GM19395 (cell line): Measurements from ENCODE around the gene KIAA1671.
"Not testable (repeated sequence)": the region's sequence is repeated elsewhere in the genome, so short reads cannot be mapped to it uniquely, and the experiment has no call there.

Experiments used
- ATAC-seq: cut with Tn5 transposase; IDR thresholded peaks from one replicate; pipeline ENCODE4 v1.9.1; 2021; ENCODE audit warnings: mild to moderate bottlenecking, moderate library complexity; ENCODE audit not compliant: unreplicated experiment

The KIAA1671 gene

DNA sequence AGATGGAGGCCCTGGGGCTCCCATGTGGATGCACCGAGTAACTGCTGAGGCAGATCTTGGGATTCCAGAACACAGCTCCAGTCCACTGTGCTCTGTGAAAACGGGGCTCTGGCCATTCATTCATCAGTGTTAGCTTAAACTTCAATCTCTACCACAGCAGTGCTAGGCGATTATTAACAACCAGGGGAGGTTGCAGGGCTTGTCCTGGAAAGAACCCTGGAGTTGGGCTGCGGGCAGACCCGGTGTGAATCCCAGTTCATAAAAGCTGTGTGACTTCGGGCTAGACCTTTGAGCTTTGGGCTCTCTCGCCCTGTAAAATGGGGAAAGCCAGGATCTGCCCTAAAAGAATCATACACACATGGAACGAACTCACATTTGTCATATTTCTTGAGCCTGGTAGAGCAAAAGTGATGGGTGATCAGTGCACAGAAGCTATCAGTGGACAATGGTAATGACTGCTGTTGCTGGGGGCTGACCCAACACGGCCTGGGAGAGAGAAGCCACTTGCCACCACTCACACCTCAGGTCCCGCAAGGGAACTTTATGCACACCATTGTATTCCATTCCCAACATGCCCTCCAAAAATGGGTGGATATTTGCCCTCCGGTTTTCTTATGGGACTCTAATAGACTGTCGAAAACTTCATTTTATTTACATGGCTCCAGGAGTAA, 231.6 kb downstream of the KIAA1671 start:
- no peak for ATAC-seq

DNA sequence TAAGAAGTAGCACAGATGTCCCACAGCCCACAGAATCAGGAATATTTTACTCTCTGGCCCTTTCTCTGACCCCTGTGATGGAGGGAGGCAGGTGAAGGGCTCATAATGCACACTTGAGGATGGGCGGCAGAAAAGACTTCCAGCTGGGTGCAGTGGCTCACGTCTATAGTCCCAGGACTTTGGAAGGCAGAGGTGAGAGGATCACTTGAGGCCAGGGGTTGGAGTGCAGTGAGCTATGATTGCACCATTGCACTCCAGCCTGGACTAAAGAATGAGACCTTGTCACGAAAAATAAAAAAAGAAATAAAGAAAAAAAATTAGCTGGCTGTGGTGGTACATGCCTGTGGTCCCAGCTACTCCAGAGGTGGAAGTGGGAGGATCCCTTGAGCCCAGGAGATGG, 233.6 kb downstream of the KIAA1671 start:
- ATAC-seq: no peak

DNA sequence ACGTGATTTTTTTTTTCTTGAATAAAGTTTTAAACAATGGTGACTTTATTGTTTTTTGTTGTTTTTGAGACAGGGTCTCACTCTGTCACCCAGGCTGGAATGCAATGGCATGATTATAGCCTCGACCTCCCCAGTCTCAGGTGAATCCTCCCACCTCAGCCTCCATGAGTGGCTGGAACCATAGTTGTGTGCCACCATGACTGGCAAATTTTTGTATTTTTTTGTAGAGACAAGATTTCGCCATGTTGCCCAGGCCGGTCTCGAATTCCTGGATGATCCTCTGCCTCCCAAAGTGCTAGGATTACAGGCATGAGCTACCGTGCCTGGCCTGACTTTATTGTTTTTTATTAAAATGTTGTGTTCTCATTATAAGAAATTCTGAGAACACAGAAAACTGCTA, 235.0 kb downstream of the KIAA1671 start:
- ATAC-seq: no peak

DNA sequence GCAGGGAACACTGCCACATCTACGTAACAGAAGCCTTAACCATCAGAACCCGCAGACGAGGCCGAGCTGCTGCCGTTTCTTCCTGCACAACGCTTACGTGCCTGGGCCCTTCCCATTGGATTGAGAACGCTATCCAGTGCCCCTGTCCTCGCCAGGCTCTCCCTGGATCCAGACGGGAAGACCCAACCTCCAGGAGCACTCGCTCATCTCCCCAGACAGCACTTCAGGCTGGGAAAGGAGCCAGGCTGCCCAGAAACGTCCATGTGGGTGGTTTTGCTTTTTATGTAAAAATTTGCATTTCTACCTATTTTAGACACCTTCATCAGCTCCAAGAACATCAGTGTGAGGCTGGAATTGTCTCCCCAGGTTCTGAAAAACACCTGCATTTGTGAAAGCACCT, 239.9 kb downstream of the KIAA1671 start:
- no peak for ATAC-seq

DNA sequence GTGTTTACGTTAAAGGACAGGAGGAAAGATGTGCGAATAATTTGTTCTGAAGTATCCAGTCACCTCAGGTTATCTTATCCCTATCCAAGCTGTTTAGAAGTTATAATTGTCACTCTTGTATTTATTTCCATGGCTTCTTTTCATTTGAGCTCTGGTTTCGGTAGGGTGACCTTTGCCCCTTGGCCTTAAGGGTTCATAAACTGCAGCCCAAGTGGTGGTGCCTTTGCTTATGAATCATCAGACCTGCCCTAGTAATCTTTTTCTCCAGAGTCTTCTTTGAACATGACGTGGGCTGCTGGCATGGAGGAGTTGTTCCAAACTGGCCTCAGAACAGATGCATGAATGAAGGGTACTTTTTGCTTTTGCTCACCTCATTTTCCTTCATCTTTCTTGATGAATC, 240.6 kb downstream of the KIAA1671 start:
- ATAC-seq: no peak

DNA sequence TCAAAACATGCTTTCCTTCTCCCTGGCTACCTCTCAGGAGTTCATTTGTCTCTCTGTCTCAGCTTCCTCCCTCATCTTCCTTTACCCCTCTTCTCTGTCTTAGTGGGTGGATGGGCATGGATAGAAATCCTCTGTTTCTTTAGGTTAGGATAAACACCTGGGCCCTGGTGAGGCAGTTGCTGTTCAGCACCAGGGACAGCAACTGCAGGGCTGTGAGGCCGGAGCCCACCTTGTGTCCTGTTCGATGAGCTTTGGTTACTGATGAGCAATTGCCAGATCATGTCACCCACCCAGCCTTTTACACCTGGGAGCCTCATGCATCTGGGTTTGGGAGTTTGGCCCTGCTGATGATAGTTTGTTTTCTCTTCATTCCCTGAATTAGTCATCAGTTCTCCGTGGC, 241.0 kb downstream of the KIAA1671 start:
- no peak for ATAC-seq

DNA sequence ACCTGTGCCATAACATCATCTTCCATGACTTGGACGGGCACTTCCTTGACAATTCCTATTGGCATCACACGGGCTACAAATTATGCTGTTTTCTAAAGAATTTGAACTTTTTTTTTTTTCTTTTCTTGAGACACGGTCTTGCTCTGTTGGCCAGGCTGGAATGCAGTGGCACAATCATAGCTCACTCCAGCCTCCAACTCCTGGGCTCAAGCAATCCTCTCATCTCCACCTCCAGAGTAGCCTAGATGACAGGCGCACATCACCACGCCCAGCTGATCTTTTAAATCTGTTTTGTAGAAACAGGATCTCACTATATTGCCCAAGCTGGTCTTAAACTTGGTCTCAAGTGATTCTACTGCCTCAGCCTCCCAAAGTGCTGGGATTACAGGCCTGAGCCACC, 243.8 kb downstream of the KIAA1671 start:
- ATAC-seq: no peak

DNA sequence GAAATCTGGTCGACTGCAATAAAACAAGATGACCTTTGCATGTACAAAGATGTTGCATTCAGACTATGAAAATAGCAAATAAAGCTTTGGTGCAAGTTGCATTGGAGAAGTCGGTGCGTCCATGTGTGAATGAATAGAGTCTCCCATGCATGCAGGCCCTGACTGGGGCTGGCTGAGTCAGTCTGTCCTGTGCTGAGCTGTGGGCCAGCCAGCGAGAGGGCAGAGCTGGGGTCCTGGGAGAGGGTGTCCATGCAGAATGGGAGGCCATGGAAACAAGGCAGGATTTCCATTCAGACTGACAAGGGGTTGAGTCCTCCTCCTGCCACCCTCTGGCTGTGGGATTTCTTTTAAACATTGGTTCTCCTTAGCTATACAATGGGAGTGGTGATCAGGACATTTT, 244.8 kb downstream of the KIAA1671 start:
- ATAC-seq: no peak

DNA sequence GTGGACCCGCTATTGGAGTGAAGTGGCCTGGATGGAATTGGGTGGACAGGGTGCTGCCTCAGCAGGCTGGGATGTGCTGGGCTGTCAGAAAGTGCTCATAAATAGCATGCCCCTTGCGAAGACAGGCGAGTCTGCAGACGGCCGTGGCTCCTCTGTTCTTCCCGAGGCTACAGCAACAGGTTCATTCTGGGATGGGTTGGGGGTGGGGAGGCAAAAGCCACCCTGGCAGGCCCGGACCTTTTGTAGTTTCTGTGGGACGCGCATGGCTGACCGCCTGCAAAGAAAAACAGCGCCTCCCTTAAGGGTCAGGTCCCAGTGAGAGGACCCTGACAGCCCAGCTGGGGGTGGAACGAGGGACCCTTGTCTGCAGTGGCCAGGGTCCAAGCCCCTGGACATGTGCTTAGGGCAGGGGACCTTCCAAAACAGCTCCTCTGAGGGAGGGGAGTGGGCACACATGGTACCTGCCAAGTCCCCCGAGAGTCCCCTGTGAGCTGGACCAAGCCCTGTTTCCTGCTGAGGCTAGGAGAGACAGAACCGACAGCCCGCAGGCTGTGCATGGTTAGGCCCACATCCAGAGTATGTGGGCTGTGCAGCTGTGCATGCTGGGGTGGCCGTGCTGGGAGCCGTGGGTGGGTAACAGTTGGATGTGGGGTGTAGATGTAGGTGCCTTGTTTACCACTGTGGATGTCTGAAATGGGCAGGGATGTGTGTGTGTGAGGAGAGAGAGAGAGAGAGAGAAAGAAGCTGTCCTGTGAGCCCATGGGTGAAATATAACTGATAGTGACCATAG, 247.4 kb downstream of the KIAA1671 start, which contains the start of gene CRYBB3:
Gene CRYBB3, plus strand, starts transcription at position 128 of the 790 bp plus-strand sequence. CDS start 1,539 bp downstream, outside the sequence.
- no peak for ATAC-seq

DNA sequence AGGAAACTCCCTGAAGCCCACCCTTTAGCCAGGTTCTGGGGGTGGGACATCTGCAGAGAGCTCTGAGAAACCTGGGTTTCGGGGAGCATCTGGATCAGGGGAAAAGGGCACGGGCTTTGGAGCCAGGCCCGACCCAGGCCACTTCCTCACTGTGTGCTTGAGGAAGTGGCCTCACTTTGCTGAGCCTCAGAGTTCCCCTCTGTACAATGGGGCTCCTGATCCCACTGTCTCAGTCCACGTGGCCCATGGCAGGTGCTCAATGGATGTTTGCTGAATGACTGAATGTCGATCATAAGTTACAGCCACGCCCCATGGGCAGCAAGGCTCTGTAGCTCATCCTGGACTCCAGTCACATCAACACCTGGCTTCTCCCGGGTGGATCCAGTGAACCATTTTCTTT, 248.5 kb downstream of the KIAA1671 start:
- ATAC-seq: no peak

DNA sequence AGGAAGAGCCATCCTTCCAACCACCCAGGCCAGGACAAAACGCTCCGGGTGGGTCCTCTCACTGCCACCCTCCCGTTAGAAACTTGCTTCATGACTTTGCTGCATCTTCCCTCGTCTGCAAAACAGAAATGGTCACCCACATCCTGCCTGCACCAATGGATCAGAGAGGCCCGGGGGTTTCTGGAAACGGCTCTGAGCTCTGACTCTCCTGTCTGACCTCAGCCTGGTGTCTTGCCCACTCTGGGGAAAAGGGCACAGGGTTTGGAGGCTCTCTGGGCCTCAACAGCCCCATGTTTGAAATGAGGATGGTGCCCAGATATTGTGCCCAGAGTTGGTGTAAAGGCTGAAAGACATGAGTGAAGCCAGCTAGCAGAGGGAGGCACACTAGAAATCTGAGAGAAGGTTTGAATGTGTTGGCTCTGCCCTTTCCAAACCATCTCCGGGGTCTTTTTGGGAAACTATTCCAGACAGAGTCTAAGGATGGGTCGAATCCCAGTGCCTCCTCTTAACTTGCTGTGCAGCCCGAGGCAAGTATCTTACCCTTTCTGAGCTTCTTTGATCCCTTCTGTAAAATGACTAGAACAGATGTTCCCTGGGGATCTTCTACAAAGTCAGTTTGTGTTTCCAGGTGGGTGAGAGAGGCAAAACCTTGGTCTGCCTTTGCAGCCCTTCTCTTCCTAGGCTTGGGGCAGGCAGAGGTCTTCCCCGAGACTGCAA, 249.2 kb downstream of the KIAA1671 start:
- no peak for ATAC-seq

DNA sequence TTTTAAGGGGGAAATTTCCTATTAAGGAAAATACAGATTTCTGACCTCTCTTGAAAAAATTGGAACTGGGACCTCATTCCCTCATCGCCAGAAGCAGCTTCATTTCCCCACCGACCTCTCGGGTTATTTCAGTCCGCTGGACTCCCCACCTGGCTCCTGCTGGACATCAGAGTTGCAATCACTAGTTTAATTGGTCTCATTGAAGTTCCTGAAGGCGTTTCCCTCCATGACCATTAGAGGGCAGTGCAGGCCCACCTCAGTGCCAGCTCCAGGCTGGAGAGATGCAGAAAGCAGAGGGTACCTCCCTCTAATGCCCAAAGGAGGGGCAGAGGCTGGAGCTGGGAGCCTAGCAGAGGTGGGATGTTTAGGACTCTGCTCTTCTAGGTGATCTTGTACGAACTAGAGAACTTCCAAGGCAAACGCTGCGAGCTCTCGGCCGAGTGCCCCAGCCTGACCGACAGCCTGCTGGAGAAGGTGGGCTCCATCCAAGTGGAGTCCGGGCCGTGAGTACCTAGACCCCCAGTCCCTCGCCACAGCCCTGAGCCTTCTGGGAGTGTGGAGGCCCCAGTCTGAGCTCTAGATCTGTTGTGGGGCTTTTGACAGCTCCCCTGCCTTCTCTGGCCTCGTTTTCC, 249.9 kb downstream of the KIAA1671 start:
- no peak for ATAC-seq

DNA sequence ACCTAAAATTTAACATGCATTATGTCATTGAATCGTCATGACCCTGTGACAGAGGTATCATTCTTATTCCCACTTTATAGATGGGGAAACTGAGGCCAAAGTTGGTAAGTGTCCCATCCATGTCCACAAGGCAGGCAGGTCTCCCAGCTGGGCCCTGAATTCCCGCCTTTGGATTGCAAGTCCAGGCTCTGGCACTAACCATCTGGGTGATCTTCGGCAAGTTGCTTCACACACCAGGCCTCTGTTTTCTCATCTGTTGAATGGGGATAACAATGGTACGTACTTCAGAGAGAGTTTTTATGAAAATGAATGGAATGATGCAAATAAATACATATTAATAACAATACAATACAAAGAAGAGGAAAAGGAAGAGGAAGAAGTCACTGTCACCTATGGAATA, 250.6 kb downstream of the KIAA1671 start:
- ATAC-seq: no peak

DNA sequence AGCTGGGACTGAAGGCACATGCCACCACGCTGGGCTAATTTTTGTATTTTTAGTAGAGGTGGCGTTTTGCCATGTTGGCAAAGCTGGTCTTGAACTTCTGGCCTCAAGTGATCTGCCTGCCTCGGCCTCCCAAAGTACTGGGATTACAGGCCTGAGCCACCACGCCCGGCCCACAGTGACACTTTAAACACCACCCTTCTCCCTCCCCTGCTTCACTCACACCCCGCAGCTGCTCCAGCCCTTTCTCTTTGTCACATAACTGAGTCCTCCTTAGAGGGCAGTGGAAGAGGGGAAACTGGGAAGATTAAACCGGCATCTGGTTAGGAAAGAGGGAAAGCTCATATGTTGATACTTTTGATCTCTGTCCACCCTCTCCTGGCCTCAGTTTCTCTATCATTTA, 252.0 kb downstream of the KIAA1671 start:
- ATAC-seq: not testable (repeated sequence)

DNA sequence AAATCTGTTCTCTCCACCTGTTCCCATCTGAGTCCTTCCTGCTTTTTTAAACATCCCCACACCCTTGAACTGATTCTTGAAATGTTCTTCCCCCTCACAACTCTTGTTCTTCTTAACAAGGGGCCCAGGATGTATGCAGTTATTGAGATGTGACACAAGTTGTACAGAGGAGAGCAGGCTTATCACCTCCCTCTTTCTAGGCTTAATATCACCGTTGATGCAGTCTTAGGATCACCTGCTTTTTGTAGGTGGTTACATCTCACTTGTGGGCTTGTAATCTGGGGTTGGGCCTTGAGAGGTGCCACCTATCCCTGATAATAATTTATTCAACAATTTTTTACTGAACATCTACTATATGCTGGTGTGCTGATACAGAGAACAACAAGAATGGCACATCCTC, 253.3 kb downstream of the KIAA1671 start:
- no peak for ATAC-seq

DNA sequence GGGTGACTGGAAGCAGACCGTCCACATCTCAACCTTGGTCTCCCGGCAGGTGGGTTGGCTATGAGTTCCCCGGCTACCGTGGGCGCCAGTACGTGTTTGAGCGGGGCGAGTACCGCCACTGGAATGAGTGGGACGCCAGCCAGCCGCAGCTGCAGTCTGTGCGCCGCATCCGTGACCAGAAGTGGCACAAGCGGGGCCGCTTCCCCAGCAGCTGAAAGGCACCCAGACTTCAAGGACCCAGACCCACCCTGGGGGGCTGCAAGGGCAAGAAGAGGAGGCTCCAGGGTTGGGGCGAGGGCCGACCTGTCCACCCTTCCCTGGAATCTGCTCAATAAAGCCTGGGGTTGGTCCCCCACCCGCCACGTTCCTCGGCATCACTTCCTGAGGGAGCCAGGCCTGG, 254.5 kb downstream of the KIAA1671 start:
- no peak for ATAC-seq

DNA sequence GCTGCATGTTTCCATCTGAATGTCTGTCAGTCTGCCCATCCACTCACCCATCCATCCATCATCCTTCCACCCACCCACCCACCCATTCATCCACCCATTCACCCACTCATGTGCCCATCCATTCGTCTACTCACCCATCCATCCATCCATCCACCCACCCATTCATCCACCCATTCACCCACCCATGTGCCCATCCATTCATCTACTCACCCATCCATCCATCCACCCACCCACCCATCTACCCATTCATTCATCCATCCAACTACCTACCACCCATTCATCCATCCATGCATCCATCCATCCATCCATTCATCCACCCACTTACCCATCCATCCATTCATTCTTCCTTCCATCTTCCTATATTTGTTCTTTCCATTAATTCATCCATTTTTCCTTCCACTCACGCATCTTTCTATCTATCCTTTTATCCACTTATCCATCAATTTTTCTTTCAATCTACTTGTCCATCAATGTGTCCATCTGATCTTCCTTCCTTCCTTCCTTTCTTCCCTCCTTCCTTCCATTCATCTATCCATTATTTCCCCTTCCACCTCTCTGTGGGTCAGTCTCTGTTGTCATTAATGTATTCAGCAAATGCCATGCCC, 255.1 kb downstream of the KIAA1671 start:
- no peak for ATAC-seq

DNA sequence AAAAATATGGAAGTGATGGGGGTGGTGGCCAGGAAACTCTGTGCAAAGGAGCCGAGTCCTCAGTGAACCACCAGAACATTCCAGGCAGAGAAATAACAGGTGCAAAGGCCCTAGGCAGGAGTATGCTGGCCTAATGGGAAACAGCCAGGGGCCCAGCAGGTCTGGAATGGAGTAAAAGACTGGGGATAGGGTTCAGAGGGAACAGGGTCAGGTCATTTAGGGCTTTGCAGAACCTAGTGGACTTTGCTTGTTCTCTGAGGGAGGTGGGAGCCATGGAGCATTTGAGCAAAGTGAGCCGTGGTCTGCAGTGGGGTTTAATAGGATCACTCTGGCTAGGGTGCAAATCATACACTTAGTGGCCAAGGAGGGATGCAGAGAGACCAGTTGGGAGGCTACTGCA, 255.8 kb downstream of the KIAA1671 start:
- ATAC-seq: no peak

DNA sequence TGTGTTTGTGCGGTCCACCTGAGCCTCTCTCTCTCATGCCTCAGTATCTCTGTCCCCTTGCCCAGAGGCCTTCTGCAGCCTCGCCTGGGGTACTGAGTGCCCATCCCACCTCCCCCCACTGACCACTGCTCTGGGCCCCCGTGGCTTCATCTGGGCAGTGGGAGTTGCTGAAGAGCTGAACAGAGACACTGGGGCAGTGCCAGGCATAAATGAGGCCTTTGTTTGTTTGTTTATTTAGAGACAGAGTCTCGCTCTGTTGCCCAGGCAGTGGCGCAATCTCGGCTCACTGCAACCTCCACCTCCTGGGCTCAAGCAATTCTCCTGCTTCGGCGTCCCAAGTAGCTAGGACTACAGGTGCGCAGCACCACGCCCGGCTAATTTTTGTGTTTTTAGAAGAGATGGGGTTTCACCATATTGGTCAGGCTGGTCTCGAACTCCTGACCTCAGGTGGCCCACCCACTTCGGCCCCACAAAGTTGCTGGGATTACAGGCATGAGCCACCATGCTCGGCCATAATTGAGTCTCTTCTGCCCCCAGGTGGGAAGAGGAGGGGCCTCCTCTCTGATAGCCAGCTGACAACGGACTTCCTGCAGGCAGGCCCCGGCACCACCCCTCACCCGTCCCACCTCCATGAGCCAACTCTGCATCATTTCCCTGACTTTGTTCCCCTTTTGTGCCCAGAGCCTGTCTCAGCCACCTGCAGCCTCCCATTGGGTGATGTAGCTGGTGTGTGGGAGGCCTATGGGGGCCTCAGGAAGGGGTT, 256.4 kb downstream of the KIAA1671 start:
- no peak for ATAC-seq

DNA sequence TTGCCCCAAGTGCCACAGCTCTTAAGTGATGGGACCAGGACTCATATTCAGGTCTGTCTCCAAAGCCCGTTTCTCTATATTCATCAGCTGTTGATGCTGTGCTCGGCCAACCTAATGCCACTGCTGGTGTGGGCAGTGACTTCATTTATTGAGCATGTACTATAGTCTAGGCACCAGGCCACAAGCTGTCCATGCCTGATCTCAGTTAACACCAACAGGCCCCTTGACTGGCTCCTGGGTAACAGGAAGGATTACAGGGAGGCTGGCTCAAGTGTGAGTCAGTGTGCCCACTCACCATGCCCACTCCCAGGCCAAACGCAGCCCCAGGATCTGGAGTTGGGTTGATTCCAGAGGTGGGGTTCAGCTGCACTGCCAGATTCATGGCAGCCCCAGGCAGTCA, 258.3 kb downstream of the KIAA1671 start:
- ATAC-seq: no peak
